Left ventricle myocardium superior (tissue), 1 donor: ENCODE data around the gene CAMSAP2. TPM values are rescaled to one million over a fixed set of nuclear protein-coding genes. Genes with fewer than 3 reads are reported as not detected.

ENCODE experiments used
- ATAC-seq: fragments of 200-7000 bp; cut with Tn5 transposase; one replicate; pipeline ENCODE4 v1.9.1; 2020; ENCODE audit warnings: mild to moderate bottlenecking, moderate library complexity
- DNase-seq: peaks from one replicate; pipeline ENCODE4 v3.0.0-alpha.2; 2020
- intact Hi-C: fragments of 100-400 bp; cut with micrococcal nuclease; formaldehyde crosslinking; loops from one replicate; pipeline ENCODE4 v1.11.0; 2022
- total RNA-seq: library from RNA; stranded (reverse); fragmentation: NEBNext Ultra II Directional; extraction: Animal tissue kit (Norgen Biotek cat#: 25700); gene quantifications from one replicate; pipeline ENCODE4 v1.2.1, GENCODE V29; 2021
- donor health status: DM: no; HTN: yes; CAD: no; lungs with severe emphysema.

CAMSAP2 gene
- total RNA-seq, 1 donor from 2014 or later = 42.1 TPM

- ATAC-seq (peak; percentile 53), DNase-seq (peak; percentile 38)
- intact Hi-C loops = no loop called here
These were observed 152.4 kb downstream of the CAMSAP2 start for GRCh38 chr1:200890818-200891773.

GRCh38 chr1:200891774-200892157, 153.1 kb downstream of the CAMSAP2 start:
- ATAC-seq = no peak
- no peak for DNase-seq
- intact Hi-C loops = no loop called here

- DNase-seq = no peak
- intact Hi-C loops = no loop called here
- no peak for ATAC-seq
These were observed 153.9 kb downstream of the CAMSAP2 start for GRCh38 chr1:200892546-200892945.

GRCh38 chr1:200892958-200893357, 154.3 kb downstream of the CAMSAP2 start:
- intact Hi-C loops = no loop called here
- ATAC-seq = no peak

GRCh38 chr1:200893411-200893901, 154.8 kb downstream of the CAMSAP2 start:
- DNase-seq = no peak
- intact Hi-C loops = no loop called here
- no peak for ATAC-seq

More at GRCh38 chr1:200892958-200893357, 154.3 kb downstream of the CAMSAP2 start:
- no peak for DNase-seq

- intact Hi-C loops = no loop called here
- DNase-seq (no peak), ATAC-seq (no peak)
These were observed 156.2 kb downstream of the CAMSAP2 start, which contains the start of gene INAVA for GRCh38 chr1:200894712-200895442. Gene INAVA (plus strand): TSS chr1:200894900. CDS start chr1:200898401, 3,501 bp downstream.

GRCh38 chr1:200895443-200895789, 156.7 kb downstream of the CAMSAP2 start:
- no peak for ATAC-seq
- intact Hi-C loops = no loop called here
- DNase-seq = no peak

GRCh38 chr1:200895801-200896530, 157.3 kb downstream of the CAMSAP2 start:
- ATAC-seq (no peak), DNase-seq (no peak)
- intact Hi-C loops = no loop called here

- no peak for ATAC-seq
- intact Hi-C loops = no loop called here
- no peak for DNase-seq
These were observed 158.0 kb downstream of the CAMSAP2 start for GRCh38 chr1:200896531-200897196.

- ATAC-seq (no peak), DNase-seq (no peak)
- intact Hi-C loops = no loop called here
These were observed 158.6 kb downstream of the CAMSAP2 start for GRCh38 chr1:200897259-200897658.

GRCh38 chr1:200899015-200899386, 160.3 kb downstream of the CAMSAP2 start:
- DNase-seq (no peak), ATAC-seq (no peak)
- intact Hi-C loops = no loop called here

- DNase-seq (no peak), ATAC-seq (no peak)
- intact Hi-C loops = no loop called here
These were observed 160.8 kb downstream of the CAMSAP2 start for GRCh38 chr1:200899451-200899915.

- no peak for ATAC-seq
- DNase-seq = no peak
- intact Hi-C loops = no loop called here
These were observed 161.5 kb downstream of the CAMSAP2 start for GRCh38 chr1:200899954-200900867.

GRCh38 chr1:200900877-200901276, 162.2 kb downstream of the CAMSAP2 start:
- intact Hi-C loops = no loop called here
- ATAC-seq (no peak), DNase-seq (no peak)

- ATAC-seq = no peak
- no peak for DNase-seq
- intact Hi-C loops = no loop called here
These were observed 162.7 kb downstream of the CAMSAP2 start for GRCh38 chr1:200901350-200901749.

- DNase-seq (no peak), ATAC-seq (peak; percentile 24)
- intact Hi-C loops = no loop called here
These were observed 163.2 kb downstream of the CAMSAP2 start for GRCh38 chr1:200901796-200902444.

GRCh38 chr1:200903793-200904192, 165.1 kb downstream of the CAMSAP2 start:
- ATAC-seq = no peak
- intact Hi-C loops = no loop called here

More at GRCh38 chr1:200903793-200904192, 165.1 kb downstream of the CAMSAP2 start:
- no peak for DNase-seq
